HPDE6-E6E7 (cell line): ENCODE results near the gene ALDH9A1.
"Not testable (repeated sequence)": the region's sequence is repeated elsewhere in the genome, so short reads cannot be mapped to it uniquely, and the experiment has no call there.

Source experiments
- DNase-seq: peaks from one replicate; pipeline ENCODE4 v3.0.0; 2011; ENCODE audit warnings: missing footprints; ENCODE audit errors: extremely low spot score

Gene ALDH9A1

DNA sequence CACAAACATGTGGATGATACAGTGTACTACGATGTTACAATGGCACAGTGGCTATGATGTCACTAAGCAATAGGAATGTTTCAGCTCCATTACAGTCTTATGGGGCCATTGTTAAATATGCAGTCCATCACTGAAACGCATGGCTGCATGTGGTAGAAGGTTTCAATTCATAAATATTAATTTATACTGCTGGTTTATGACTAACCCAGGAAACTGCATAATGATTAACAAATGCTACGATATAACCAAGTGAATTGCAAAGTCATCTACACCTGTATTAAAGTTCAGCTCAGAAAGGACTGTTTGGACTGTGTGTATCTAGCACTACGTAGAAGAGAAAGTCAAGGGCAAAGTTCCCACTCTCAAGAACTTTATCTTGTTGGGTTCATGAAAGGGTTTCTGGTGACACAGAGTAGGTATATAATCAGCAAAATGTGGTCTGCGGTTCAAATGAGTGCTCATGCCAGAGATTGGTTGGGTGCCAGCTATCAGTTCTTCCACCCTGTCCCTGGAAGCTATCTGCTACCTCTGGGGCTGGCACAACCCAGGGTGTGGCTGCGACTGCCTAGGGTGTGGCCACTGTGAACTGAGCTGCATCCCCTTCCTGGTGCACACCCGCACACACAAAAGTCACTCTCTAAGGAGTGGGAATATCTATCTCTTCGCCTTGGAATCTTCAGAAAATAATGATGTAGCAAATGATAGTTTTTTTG is 52.6 kb downstream of the ALDH9A1 start:
- no peak for DNase-seq

DNA sequence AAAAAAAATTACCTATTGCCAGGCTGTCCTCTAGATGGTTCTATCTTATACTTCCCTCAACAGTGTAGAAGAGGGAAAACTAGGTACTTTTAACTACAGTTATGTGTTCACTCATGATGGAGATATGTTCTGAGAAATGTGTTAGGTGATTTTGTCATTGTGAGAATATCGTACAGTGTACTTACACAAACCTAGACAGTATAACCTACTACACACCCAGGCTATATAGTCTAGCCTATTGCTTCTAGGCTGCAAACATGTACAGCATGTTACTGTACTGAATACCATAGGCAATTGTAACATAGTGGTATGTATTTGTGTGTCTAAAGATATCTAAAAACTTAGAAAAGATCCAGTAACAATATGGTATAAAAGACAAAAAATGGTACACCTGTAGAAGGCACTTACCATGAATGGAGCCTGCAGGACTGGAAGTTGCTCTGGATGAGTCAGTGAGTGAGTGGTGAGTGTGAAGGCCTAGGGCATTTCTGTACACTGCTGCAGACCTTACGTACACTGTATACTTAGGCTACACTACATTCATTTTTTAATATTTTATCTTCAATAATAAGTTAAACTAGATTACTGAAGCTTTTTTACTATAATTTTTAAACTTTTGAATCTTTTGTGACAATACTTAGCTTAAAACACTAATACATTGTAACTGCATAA is 54.2 kb downstream of the ALDH9A1 start:
- DNase-seq: no peak

DNA sequence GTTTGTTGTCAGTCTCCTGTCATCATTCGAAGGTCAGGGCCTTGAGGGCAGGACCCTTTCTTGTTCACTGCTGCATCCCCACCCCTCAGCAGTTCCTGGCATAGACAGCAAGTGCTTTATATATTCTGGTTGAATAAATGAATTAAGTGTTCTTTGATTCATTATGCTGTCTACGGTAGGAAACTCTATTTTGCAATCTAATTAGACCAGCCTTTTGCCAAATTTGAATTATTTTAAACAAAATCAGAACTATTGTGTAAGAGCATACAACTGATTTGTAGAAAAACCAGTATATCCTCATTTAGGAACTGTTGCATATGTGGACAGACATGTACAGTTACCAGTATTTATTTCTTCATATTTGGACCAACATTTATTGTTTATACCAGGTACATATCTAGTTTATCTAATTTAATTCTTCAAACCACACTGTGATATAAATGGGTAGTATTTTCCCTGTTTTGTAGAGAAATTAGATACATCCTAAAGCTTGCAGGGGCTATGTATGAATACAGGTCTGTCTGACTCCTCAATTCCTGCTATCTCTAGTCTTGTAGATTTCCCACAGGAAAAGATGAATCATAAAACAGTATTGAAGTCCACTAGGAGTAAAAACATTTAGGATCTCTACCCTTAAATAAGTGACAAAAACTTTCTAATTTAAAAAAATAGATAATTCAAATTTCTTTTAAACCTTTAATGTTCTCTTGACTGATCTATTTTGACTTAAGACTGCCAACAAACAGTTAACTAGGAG is 57.0 kb downstream of the ALDH9A1 start:
- no peak for DNase-seq

DNA sequence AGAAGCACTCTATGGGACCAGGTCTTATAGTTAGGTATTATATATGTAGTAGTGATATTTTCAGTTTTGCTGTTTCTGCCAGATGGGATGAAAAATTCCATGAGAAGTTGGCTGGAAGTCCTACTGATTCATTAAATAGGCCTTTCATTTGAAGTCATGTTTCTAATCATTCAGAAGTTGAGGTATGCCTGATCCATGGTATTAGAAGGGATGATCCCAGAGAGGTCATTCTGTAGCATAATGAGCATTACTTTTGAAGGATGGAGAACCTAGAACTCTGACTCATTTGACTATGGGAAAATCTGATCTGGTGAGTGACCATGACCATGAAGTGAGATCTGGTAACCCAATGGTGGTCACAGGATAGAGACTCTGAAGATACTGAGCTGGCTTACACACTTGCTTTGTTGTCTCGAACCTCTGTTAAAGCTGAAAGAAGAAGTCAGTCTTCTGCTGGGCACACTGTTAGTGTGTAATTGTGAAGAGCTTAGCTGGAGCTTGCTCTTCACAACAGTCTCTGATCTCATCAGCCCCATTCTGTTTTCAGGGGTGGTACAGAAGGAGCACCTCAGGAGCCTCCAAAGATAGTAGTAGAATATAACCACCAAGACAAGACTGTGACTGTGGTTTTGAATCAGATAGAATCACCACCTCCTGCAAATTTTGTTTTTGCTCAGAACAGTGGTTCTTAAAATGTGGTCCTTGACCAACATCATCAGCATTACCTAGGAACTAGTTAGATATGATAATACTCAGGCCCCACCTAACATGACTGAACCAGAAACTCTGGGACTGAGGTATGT is 58.3 kb downstream of the ALDH9A1 start:
- no peak for DNase-seq

DNA sequence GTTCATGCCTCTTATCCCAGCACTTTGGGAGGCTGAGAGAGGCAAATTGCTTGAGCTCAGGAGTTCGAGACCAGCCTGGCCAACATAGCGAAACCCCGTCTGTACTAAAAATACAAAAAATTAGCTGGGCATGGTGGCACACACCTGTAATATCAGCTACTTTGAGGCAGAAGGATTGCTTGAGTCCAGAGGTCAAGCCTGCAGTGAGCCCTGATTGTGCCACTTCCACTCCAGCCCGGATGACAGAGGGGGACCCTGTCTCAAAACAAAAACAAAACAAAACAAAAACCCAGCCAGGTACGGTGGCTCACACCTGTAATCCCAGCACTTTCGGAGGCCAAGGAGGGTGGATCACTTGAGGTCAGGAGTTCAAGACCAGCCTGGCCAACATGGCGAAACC is 60.2 kb downstream of the ALDH9A1 start:
- not testable (repeated sequence) for DNase-seq

DNA sequence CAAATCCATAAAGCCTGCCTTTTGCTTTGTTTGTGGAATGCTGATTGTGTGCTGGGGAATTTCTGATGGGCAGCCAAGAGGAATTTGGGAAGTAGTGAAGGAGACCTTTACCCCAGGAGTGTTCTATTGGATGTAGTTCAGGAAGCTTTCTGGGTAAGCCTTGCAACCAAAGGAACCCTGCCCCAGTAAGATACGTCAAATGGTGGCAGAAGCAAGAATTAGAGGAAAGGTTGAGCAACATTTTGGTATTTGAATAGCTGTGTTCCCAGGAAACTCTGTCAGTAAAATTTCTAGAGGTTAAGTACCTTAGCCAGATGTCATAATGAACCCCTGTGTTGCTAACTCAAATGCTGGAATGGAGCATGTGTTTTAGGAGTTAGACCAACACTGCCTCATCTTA is 60.9 kb downstream of the ALDH9A1 start:
- DNase-seq: no peak

DNA sequence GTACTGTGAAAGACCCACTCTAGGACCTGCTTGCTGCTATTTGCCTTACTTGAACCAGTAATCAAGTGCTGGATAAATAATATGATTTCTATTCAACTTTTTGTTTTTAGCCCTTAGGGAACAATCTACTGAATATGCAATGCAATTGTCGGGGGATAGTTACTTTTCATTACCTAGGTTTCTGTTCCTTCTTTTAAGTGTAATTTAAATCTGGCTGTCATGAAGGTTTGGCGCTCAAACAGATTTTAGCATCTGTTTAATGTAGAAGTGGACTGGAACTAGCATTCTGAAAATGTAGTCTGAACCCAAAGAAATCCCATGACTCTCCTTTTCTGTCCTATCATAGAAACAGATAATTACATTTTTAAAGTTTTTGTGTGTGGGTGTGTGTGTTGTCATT is 62.5 kb downstream of the ALDH9A1 start:
- DNase-seq: no peak

DNA sequence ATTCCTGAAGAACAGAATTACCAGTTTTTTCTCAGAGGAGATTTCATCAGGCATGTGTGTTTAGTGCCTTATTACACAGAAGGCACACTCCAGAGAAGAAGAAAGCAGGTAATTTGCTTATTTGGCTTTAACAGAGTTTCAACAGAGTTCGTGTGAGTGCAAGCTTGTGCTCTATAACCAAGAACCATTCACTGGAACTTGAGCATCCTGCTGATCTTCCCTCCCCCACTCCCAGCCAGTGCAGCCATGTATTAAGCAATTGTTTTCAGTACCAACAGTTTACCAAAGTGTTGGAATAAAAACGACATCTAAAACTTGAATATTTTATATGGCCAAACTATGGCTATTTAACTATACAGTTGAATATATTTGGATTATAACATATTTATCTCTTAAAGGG is 63.0 kb downstream of the ALDH9A1 start:
- no peak for DNase-seq

DNA sequence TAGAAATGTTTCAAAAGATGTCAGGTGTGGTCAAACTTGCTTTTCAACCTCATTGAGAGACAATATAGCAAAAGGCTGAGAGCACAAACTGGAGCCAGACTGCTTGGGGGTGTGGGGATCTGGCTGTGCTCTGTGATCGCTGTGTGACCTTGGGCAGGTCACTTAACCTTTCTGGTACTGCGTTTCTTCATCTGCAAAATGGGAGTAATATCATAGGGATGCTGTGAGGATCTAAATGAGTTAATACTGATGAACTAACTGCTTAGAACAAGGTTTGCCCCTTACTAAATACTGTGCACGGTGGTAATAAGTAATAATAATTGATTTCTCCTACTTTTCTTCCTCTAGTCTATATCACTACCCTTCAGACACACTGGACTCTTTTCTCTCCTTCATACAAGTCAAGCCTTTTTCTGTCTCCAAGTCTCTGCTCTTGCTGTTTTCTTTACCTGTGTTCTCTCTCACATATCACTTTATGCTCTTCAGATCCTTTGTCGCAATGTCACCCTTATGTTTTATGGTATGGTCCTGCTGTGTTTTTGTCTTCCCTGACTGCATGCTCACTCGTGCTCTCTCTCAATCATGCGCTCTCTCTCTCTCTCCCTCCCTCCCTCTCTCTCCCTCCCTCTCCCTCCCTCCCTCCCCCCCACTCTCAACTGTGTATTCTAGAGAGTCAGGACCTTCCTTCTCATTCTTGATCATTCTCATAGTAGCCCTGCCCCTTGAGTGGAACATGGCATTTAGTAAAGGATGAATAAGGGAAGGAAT is 64.0 kb downstream of the ALDH9A1 start:
- DNase-seq: no peak

DNA sequence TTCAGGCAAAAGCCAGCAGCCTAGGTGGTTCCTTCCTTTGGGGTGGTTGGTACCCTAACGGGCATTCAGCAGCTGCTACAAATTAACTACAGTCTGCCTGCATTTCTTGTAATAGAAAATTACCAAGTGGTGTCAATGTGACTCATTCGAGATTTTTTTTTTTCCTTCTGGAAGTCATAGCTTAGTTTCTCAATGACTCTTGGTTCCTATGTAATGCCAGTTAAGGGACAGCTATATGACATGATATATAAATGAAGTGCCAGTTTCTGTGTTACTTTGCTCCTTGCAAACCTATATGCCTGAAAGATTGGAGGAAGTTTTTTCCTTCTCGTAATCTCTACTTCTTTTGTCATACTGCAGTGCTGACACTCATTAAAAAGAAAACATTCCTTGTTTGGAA is 64.7 kb downstream of the ALDH9A1 start:
- no peak for DNase-seq

DNA sequence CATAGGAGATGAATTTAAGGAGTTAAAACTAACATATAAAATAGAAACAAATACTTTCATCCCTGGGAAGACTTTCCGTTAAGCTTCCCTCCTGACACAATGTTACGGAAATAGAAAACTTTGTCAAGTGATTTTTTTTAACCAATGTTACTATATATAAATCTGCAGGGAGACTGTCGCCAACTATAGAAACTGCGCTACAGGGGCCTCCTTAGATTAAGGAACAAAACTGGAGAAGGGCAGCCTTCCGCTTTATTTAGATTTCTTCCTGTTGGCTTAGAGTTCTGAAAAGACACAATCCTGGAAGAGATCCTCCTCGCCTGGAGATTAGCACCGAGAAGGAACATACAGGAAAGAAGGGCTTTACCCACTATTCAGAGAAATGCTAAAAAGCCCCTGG is 65.9 kb downstream of the ALDH9A1 start:
- no peak for DNase-seq

DNA sequence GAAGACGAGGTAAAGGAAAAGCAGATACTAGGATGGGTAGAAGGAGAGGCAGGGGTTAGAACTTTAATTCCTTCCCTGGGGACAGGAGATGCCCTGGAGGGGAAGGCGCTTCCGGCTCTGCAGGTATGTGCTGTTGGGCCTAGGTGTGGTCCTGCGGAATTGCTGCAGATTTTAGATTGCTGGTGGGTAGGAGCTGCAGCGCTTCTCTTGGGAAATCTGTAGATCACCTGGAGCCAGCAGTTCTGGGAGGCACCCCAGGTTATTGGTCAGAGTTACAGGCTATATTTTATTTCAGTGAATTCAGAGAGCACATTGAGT is 66.3 kb downstream of the ALDH9A1 start:
- no peak for DNase-seq

DNA sequence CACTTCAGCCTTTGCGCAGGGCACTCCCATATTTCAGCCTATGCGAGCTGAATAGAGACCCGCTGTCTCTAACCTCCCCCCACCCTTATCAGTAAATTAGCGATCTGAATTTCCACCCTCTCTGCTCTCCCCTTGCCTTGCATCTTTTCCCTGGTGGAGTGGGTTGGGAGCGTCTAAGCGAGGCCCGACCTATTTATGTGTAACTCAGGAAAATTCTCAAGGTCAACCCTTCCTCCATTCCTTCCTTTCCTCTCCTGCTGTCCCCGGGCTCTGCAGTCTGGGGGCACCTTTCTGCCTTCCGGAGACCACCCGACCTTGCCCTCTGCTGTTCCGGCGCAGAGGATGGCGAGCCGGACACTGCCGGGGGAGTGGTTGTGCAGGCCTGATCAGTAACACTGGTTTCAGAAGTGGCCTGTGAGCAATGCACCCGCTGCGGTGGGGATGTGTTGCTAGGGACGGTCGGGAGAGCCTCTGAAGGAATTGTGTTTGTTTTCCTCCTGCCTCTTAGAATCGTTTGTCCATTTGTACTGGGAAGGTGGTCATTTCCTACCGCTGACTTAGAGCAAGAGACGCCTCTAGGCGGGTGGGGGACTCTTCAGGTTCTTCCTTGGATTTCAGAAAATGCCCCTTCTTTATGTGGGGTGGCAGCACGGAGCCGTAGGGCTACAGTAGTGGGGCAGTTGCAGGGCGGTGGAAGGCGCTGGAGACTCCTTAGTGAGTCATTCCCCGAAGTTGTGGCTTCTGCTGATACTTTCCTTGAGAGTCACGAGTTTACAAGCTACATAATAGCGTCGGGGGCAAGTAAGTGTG is 66.8 kb downstream of the ALDH9A1 start:
- peak; percentile 73 for DNase-seq

DNA sequence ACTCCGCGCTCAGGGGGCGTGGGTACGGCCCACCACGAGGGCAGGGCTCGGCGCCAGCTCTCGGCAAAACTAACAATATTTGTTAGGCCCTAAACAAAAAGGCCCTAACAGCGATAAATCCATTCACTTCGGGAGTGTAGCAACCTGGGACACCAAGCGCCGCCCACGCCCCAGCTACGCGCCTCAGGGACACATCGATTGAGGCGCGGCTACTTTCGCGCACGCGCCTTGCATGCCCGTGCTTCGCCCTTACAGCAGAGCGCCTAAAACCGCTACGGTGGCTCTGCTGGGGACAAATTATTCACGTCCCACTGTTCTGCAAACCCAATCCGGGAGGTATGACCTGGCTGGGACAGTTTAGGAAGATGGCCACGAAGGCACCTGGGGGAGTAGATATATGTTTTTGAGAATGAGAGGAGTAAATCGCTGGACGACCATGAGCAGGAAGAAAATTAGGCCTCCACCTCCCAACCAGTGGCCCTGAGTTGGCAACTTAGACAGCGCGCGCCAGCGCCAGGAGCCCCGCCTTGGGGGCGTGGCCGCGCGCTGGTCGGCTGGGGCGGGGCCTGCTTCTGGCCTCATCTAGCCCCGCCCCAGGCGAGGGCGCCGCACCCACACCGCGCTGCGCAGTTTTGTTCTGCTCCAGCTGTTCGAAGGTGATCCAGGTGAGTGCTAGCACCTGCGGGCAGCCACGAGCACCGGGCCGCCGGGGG is 67.6 kb downstream of the ALDH9A1 start, which contains the start of gene MGST3:
Gene MGST3, plus strand, starts transcription at position 606 of the 713 bp plus-strand sequence. CDS start 18,614 bp downstream, outside the sequence.
- DNase-seq: peak; percentile 97

DNA sequence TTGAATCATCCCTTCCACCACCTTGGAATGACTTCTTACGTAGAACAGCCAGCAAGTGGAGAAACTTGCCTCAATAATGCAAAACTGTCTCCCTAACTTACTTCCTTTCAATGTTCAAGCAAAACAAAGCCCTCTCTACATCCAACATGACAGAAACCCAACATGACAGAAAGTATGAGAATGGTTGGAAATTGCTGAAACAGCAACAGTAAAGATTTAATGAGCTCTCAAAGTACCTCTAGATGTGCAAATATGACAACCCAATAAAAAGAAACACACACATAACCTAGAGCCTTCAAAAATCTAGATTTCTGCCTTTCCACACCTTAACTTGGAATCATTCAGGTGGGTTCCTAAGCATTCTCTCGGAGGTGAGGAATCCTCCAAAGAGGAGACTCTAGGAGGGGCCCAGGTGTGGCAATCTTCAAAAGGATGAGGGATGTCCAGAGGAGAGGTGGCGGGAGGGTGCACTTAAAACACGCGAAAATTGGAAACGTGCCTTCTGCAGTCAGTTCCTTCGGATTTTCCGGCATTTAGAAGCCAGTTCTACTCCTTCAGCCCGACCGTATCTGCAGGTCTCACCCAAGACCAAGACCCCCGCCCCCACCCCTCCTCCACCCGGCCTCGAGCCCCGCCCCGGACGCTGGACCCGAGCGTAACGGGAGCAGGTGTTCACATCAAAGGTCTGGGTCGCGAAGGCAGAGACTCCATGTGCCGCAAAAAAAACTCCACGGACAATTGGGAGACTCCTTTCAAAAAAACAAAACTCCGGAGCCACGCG is 68.3 kb downstream of the ALDH9A1 start:
- peak; percentile 22 for DNase-seq

DNA sequence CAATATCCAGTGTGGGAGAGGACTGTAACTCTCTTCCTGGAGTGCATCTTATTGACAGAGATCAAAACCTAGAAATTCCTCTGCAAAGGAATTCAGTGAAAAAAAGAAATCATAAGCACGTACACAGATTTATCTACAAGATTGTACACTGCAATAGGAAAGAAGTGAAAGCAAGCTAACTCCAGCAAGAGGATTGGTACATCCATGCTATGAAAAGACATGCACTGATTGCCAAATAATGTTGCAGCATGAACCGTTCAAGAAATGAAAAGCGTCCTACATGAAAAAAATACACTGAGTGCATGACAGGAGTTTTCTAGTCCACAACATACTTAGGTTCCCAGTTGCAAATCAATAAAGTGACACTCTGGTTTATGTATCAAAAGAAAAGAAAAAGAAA is 69.2 kb downstream of the ALDH9A1 start:
- DNase-seq: no peak

DNA sequence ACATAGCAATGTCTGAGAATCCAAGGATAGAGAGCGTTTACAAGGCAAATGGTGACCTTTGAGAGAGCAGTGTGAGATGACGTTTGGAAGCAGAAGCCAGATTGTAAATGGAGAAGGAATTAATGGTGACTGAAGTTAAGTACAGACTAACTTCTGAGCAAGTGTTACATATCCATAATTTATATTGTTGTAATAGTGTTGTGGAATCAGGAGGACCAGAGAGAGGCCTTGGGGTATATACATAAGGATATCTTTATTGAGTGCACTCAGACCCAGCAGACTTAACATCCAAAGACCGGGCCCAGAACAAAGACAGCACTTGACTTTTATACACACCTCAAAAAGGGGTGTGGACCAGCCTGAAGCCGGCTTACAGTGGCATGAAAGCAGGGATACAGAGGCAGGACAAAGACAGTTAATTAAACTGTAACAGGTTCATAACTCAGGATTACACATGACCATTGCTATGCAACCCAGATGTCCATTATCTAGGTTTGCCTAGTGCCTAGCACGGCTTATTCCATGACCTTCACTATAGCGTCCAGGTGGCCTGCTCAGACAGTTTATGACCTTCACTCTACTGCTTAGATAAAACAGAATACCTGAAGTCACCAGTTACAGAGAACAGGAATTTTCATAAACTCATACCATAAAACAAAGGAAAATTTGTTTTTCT is 70.1 kb downstream of the ALDH9A1 start:
- no peak for DNase-seq

DNA sequence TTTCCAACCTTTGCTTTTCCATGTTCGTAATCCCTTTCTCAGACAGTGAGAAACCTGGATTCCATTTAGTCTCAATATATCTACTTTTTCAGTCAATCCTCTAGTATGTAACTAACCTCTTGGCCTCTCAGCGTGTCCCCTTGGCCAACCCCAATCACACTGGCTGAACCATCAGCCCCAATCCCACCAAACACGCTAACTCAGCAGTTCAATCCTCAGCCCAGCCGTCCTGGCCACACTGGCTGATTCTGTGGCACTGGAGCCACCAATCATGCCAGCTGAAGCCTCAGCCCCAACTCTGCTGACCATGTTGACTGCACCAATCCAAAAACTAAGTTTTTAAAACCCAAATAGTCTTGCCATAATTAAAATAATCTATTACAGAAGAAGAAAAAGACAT is 73.9 kb downstream of the ALDH9A1 start:
- no peak for DNase-seq
